A549 (cell line): ENCODE data around the gene MAML2. TPM values are rescaled to one million over a fixed set of nuclear protein-coding genes. Genes with fewer than 3 reads are reported as not detected.

Source experiments
- ATAC-seq, 2 experiments: fragments of 200-7000 bp in 1 of 2; fragments of >200 bp in 1 of 2; cut with Nextera tagmentation in 1 of 2; cut with Tn5 transposase in 1 of 2; 3 replicates each; pipeline versions ENCODE4 v1.8.0 to v1.9.1; 2018 to 2020; ENCODE audit warnings: mild to moderate bottlenecking in 1 of 2, moderate library complexity in 1 of 2
- CTCF ChIA-PET: fragments of 300-600 bp; sonication (Branson Sonifier 250); formaldehyde crosslinking; extraction: SDS; loops from one replicate; lab custom pipeline; 2021; ENCODE audit warnings: antibody characterized with exemption, inconsistent platforms; lab: Yijun Ruan, JAX
- POLR2A ChIA-PET: fragments of 350-600 bp; formaldehyde crosslinking; extraction: SDS; loops from one replicate; lab custom pipeline; 2021; ENCODE audit warnings: antibody characterized with exemption, inconsistent platforms; lab: Yijun Ruan, JAX
- DNase-seq, 2 experiments: peaks; one replicate each; pipeline versions ENCODE4 v3.0.0 to v3.0.0-alpha.2; 2011 to 2016; ENCODE audit warnings: low read depth in 1 of 2, low spot score in 1 of 2
- FAIRE-seq: peaks from 2 replicates; lab custom pipeline; 2011; peaks lifted over from hg19 to GRCh38; lab: Jason Lieb, UNC
- H3K27ac ChIP-seq, 2 experiments: fragments of >200 bp; sonication (Bioruptor Twin); formaldehyde crosslinking; 3 replicates each; pipeline ENCODE4 v1.5.1; 2016 to 2017
- H3K4me1 ChIP-seq: fragments of >200 bp; sonication (Bioruptor Twin); formaldehyde crosslinking; 3 replicates; pipeline ENCODE4 v1.6.1; 2016
- H3K4me2 ChIP-seq: fragments of >200 bp; sonication (Bioruptor Twin); formaldehyde crosslinking; 3 replicates; pipeline ENCODE4 v1.6.1; 2016
- H3K4me3 ChIP-seq: fragments of >200 bp; sonication (Bioruptor Twin); formaldehyde crosslinking; 3 replicates; pipeline ENCODE4 v1.5.1; 2016
- H3K9me3 ChIP-seq: fragments of >200 bp; sonication (Bioruptor Twin); formaldehyde crosslinking; 3 replicates; pipeline ENCODE4 v1.6.1; 2016
- CBX2 ChIP-seq: fragments of 200-600 bp; sonication (generic); IDR thresholded peaks from 2 replicates; pipeline ENCODE4 v1.6.1; 2016; ENCODE audit warnings: low read depth, mild to moderate bottlenecking, borderline replicate concordance
- CBX8 ChIP-seq: fragments of 200-600 bp; sonication (generic); IDR thresholded peaks from 2 replicates; pipeline ENCODE4 v1.6.1; 2016
- CEBPB ChIP-seq, 2 experiments: fragments of >200 bp in 1 of 2; sonication (Bioruptor Twin) in 1 of 2; formaldehyde crosslinking in 1 of 2; IDR thresholded peaks; 2 replicates each; pipeline ENCODE4 v1.6.1; 2012 to 2016
- EHF ChIP-seq: fragments of 250-450 bp; sonication (Bioruptor Pico); IDR thresholded peaks from 2 replicates; pipeline ENCODE4 v1.5.0; 2020; ENCODE audit warnings: mild to moderate bottlenecking
- FOXS1 ChIP-seq: fragments of 250-450 bp; sonication (Bioruptor Pico); IDR thresholded peaks from 2 replicates; pipeline ENCODE4 v1.5.0; 2020; ENCODE audit warnings: mild to moderate bottlenecking, moderate library complexity
- GATA3 ChIP-seq: IDR thresholded peaks from 2 replicates; pipeline ENCODE4 v1.6.1; 2012; ENCODE audit warnings: borderline replicate concordance
- HES2 ChIP-seq: fragments of >200 bp; sonication (Bioruptor Twin); formaldehyde crosslinking; IDR thresholded peaks from 2 replicates; pipeline ENCODE4 v1.6.1; 2016
- HOXB5 ChIP-seq: fragments of 250-450 bp; sonication (Bioruptor Pico); IDR thresholded peaks from 2 replicates; pipeline ENCODE4 v1.5.0; 2020; ENCODE audit warnings: mild to moderate bottlenecking, moderate library complexity
- JUN ChIP-seq, 2 experiments: fragments of >200 bp; sonication (Bioruptor Twin); formaldehyde crosslinking; IDR thresholded peaks; 2 replicates in 1 of 2; 3 replicates in 1 of 2; pipeline ENCODE4 v1.6.1; 2016 to 2017
- KDM1A ChIP-seq: fragments of 200-600 bp; sonication (generic); IDR thresholded peaks from 2 replicates; pipeline ENCODE4 v1.6.1; 2016; ENCODE audit warnings: low read depth, mild to moderate bottlenecking
- MAZ ChIP-seq: fragments of 150-350 bp; IDR thresholded peaks from 2 replicates; pipeline ENCODE4 v1.6.1; 2014; ENCODE audit warnings: antibody characterized with exemption, low read depth, low read length, borderline replicate concordance
- NFE2L2 ChIP-seq: fragments of 150-350 bp; conservative IDR thresholded peaks from 2 replicates; pipeline ENCODE4 v1.6.1; 2014; ENCODE audit warnings: low read length
- NPAS2 ChIP-seq: fragments of 250-450 bp; sonication (Bioruptor Pico); IDR thresholded peaks from 2 replicates; pipeline ENCODE4 v1.8.0; 2022; ENCODE audit warnings: mild to moderate bottlenecking, moderate library complexity, borderline replicate concordance
- POLR2AphosphoS2 ChIP-seq: conservative IDR thresholded peaks from 2 replicates; pipeline ENCODE4 v1.6.1; 2012; ENCODE audit warnings: low read length, improper control_type of control experiment, inconsistent platforms
- RCOR1 ChIP-seq: fragments of 150-350 bp; IDR thresholded peaks from 2 replicates; pipeline ENCODE4 v1.6.1; 2014; ENCODE audit warnings: antibody characterized with exemption, low read length, low read depth
- RNF2 ChIP-seq: fragments of 200-600 bp; sonication (generic); IDR thresholded peaks from 2 replicates; pipeline ENCODE4 v1.6.1; 2016; ENCODE audit warnings: low read depth, mild to moderate bottlenecking, antibody characterized with exemption, moderate library complexity, borderline replicate concordance
- TFCP2L1 ChIP-seq: fragments of 250-450 bp; sonication (Bioruptor Pico); IDR thresholded peaks from 2 replicates; pipeline ENCODE4 v1.5.0; 2021; ENCODE audit warnings: mild to moderate bottlenecking
- USF2 ChIP-seq: fragments of 450-650 bp; IDR thresholded peaks from 2 replicates; pipeline ENCODE4 v1.6.1; 2014; ENCODE audit warnings: antibody characterized with exemption
- ZFP36 ChIP-seq: fragments of 450-650 bp; IDR thresholded peaks from 2 replicates; pipeline ENCODE4 v1.6.1; 2014; ENCODE audit warnings: borderline replicate concordance; ENCODE audit not compliant: partially characterized antibody
- ZNF302 ChIP-seq: fragments of 250-450 bp; sonication (Bioruptor Pico); IDR thresholded peaks from 2 replicates; pipeline ENCODE4 v1.9.0; 2021; ENCODE audit warnings: inconsistent platforms, mild to moderate bottlenecking, moderate library complexity
- ZSCAN20 ChIP-seq: fragments of 250-450 bp; sonication (Bioruptor Pico); IDR thresholded peaks from 2 replicates; pipeline ENCODE4 v1.8.0; 2022; ENCODE audit warnings: mild to moderate bottlenecking, moderate library complexity
- WGBS: methylation state at CpG from one replicate; pipeline ENCODE4 v1.1.6; 2017; ENCODE audit errors: missing lambda C conversion rate; 5-methylcytosine and 5-hydroxymethylcytosine counted together
- polyA plus RNA-seq, 4 experiments: library from polyadenylated mRNA; depleted of rRNA in 3 of 4; stranded (reverse); fragments of >200 nt; fragmentation: RNase III in 1 of 4; extraction: RNeasy Plus Mini Kit Qiagen cat#74134 plus additional on column Dnase treatment in 1 of 4; gene quantifications; 2 replicates in 3 of 4; 3 replicates in 1 of 4; pipeline ENCODE4 v1.2.3, GENCODE V29; 2011 to 2017
- TF ChIP-seq, protein P1 (sequence below): fragments of 150-350 bp; IDR thresholded peaks from 2 replicates; pipeline ENCODE4 v1.6.1; 2014; ENCODE audit warnings: low read depth, mild to moderate bottlenecking, low read length

Gene MAML2
- polyA plus RNA-seq, 2 of the 4 experiments (the other 2 are of a cell fraction), result 1.5 to 2.5 TPM

DNA sequence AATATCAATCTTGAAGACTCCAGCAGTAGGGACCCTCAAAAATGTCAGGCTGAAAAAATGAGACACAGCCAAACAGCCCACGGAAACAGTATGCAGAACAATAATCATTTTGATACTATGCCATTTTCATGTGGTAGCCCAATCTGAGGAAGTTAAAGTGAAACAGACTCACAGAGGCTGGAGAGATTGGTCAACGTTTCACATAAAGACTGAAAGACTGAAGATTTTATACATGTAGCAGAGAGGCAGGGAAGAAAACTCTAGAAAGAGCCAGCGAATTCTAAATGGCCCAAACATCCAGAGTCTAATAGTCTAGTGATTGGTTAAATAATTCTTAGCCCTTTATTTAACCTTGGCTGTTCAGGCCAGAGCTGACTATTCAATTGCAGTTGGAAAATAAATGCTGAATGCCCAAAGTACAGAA is 49.4 kb downstream of the MAML2 start:
- no peak overlapping the region for H3K27ac ChIP-seq
- ATAC-seq (no peak), FAIRE-seq (no peak), DNase-seq (no peak)
- TF ChIP-seq ZSCAN20 (CRISPR knock-in tag), result no peak
- no peak for TF ChIP-seq USF2
- no peak for TF ChIP-seq NPAS2
- TF ChIP-seq GATA3, result no peak
- no peak for TF ChIP-seq RNF2
- TF ChIP-seq HES2, result no peak
- TF ChIP-seq TFCP2L1 (CRISPR knock-in tag), result no peak
- TF ChIP-seq ZFP36, result no peak
- TF ChIP-seq ZNF302 (CRISPR knock-in tag), result no peak
- TF ChIP-seq FOXS1 (CRISPR knock-in tag), result no peak
- TF ChIP-seq HOXB5, result no peak
- TF ChIP-seq MAZ, result no peak
- TF ChIP-seq, protein P1, sequence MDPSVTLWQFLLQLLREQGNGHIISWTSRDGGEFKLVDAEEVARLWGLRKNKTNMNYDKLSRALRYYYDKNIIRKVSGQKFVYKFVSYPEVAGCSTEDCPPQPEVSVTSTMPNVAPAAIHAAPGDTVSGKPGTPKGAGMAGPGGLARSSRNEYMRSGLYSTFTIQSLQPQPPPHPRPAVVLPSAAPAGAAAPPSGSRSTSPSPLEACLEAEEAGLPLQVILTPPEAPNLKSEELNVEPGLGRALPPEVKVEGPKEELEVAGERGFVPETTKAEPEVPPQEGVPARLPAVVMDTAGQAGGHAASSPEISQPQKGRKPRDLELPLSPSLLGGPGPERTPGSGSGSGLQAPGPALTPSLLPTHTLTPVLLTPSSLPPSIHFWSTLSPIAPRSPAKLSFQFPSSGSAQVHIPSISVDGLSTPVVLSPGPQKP, result no peak
- no peak for TF ChIP-seq RCOR1
- ChIA-PET POLR2A (no interaction called here), CTCF (interaction anchor here (1.0 kb wide), 1 partner anchor 17 kb away, joined by 4 read pairs; no protein-coding TSS in a partner anchor)
- no peak overlapping the region for H3K4me3 ChIP-seq
- 0 out of 3 replicates have a peak, but pooled peaks cover 3% of the 10 kb centered on the region for H3K4me1 ChIP-seq
- H3K4me2 ChIP-seq, result no peak overlapping the region
- H3K9me3 ChIP-seq, result no peaks in the 10 kb centered on the region
- 85% methylated on average over 3 of the region's 3 CpGs for WGBS

- WGBS, result 88% methylated on average over 2 of the region's 2 CpGs
- DNase-seq, result no peak
- no peak for ATAC-seq
- ChIA-PET CTCF (interaction anchor here (0.7 kb wide), 1 partner anchor 420 kb away, joined by 4 read pairs; no protein-coding TSS in a partner anchor), POLR2A (no interaction called here)
- Histone ChIP-seq H3K4me3 (no peak overlapping the region), H3K9me3 (no peaks in the 10 kb centered on the region), H3K4me2 (no peak overlapping the region)
- no peak for FAIRE-seq
- TF ChIP-seq NFE2L2 (no peak), EHF (CRISPR knock-in tag) (no peak)
- TF ChIP-seq, all 56 proteins: peak for 0
- Histone ChIP-seq H3K4me1 (0 out of 3 replicates have a peak, but pooled peaks cover 3% of the 10 kb centered on the region), H3K27ac (no peak overlapping the region)
Observed at GRCh38 chr11:96293109-96293508, 49.9 kb downstream of the MAML2 start.

DNA sequence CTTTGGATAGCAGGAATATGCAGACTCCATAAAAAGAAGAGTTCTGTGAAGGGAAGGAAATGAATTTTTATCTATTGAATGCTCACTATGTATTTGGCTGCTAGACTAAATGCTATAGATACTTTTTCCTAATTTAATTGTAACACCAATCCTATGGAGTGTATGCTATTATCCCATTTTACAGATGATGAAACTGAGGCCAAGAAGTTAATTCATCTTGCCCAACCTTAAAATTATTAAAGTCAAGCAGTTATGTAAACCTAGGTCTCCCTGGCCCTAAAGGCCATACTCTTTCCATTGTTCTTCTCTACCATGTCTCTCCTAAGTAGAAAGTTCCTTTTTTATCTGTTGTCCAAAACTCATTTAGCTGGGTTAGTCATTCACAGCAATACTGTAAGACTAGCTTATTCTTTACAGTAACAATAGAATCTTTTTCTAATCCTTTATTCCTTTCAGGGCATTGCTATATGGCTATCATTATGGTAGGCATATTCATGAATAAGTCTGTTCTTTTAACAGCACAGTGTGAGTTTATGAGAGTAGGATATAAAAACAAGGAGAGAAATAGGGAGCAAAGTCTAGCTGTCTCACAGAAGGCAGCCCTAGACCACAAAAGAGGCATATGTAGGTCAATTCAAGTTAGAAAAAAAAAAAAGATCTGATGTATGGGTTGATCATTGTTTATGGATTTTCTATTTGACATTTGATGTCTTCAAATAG is 50.5 kb downstream of the MAML2 start:
- no peak for FAIRE-seq
- no peaks in the 10 kb centered on the region for H3K9me3 ChIP-seq
- H3K27ac ChIP-seq, result no peak overlapping the region
- no peak for TF ChIP-seq KDM1A
- no peak for TF ChIP-seq CBX8
- TF ChIP-seq NPAS2, result no peak
- TF ChIP-seq GATA3, result no peak
- TF ChIP-seq MAZ, result no peak
- no peak for TF ChIP-seq RCOR1
- TF ChIP-seq POLR2AphosphoS2, result no peak
- TF ChIP-seq JUN (IDR thresholded peaks at IDR 0.05), result no peak
- no peak for TF ChIP-seq CBX2
- TF ChIP-seq CEBPB (IDR thresholded peaks at IDR 0.05), result no peak
- CTCF ChIA-PET, result interaction anchor here (0.7 kb wide), 1 partner anchor 419 kb away, joined by 4 read pairs; no protein-coding TSS in a partner anchor
- no peak for DNase-seq
- POLR2A ChIA-PET, result no interaction called here
- H3K4me1 ChIP-seq, result 0 out of 3 replicates have a peak, but pooled peaks cover 3% of the 10 kb centered on the region
- H3K4me2 ChIP-seq, result no peak overlapping the region
- H3K4me3 ChIP-seq, result no peak overlapping the region
- no peak for ATAC-seq
